Stimulated activated CD8-positive, alpha-beta memory T cell treated with anti-CD3 and anti-CD28 coated beads, Interleukin-4, amount 100 ng/mL, for 1 hour (primary cell): ENCODE results near the gene TUBGCP6.
"Not testable (repeated sequence)": the region's sequence is repeated elsewhere in the genome, so short reads cannot be mapped to it uniquely, and the experiment has no call there.

ENCODE experiments used
- DNase-seq, 2 donors: peaks; one replicate each; pipeline ENCODE4 v3.0.0-alpha.2; 2020; ENCODE audit warnings: low read depth in 2 of 2, low spot score in 1 of 2

Gene TUBGCP6

GRCh38 chr22:50215297-50216054 is 29.3 kb downstream of the TUBGCP6 start:
- DNase-seq: no peak

- no peak for DNase-seq
Observed at GRCh38 chr22:50213263-50213662, 31.6 kb downstream of the TUBGCP6 start.

DNA sequence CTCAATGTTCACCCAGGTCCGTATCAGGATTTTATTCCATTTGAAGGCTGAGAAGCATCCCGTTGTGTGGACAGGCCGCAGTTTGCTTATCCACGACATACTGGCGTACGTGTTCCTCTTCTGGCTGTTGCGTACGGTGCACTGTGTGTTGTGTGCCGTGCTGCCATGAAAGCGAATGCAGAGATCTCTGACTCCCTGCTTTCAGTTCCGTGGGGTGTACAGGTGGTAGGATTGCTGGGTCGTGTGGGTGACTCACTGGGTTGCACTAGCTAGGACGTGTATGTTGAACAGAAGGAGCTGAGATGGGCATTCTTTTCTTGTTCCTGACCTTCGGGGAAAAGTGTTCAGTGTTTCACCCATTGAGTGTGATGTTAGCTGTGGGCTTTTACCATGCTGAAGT is 33.7 kb downstream of the TUBGCP6 start:
- no peak for DNase-seq

DNA sequence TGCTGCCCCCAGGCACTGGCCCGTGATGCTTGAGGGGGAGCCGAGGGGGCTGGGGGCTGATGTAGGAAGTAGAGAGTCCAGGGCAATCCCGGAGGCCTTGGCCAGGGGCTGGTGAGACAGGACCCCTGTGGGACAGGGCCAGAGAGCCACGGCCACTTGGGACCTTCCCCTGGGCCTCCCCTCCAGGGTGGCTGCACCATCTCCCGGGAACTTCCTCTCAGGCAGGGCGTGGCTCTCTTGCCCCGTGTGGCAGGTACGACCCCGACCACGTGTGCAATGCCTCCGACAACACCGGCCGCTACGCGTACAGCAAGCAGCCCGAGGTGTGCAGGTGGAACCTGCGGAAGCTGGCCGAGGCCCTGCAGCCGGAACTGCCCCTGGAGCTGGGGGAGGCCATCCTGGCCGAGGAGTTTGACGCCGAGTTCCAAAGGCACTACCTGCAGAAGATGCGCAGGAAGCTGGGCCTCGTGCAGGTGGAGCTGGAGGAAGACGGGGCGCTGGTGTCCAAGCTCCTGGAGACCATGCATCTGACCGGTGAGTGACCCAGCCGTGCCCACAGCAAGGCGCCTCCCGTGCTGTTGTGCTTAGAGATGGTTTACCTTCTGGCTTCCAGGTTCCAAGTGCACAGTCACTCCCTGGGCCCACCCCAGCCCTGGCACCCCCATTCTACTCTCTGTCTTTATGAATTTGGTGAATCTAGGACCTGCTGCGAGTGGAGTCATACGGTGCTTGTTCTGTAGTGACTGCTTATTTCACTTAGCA is 34.3 kb downstream of the TUBGCP6 start:
- no peak for DNase-seq

GRCh38 chr22:50209893-50210292 is 34.9 kb downstream of the TUBGCP6 start:
- DNase-seq: peak; percentile 36 to 54

DNA sequence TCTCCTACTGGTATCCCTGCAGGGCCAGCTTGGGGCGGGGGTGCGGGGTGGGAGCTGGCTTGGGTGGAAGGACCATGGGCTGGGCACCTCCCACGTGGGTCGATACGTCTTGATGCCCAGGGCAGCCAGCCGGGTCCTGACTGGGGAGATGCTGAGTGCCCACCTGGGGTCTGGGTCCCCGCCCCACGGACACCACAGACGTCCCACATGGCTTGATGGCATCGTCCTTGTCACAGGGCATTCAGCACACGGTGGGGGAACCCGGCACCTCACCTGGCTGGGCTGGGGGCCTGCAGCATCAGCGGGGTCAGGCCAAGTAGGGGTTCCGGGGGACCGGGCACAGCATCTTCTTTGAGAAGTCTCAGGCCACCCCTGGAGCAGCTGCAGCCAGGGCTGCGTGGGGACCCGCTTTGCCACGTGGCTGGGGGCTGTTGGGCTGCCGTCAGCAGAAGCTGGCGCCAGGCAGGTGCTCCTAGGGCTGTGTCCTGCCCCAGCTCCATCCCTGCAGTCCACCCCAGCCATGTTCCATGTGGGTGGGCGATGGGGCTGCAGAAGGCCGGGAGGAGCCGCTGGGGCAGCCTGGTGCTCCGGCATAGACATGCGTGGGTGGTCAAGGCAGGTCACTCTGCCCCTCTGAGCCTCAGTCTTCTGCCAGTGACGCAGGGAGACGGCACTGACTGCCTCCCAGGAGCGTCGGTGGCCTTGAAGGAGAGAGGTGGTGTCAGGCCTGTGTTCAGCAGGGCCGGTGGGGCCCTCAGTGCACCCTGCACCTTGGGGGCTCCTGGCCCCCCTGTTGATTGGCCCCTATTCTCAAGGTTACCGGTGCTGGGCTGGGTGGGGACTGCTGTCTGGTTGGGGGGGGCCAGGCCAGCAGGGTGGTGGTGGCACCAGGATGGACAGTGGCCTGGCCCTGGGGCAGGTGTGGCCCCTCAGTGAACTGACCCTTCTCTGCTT is 35.6 kb downstream of the TUBGCP6 start:
- no peak for DNase-seq

DNA sequence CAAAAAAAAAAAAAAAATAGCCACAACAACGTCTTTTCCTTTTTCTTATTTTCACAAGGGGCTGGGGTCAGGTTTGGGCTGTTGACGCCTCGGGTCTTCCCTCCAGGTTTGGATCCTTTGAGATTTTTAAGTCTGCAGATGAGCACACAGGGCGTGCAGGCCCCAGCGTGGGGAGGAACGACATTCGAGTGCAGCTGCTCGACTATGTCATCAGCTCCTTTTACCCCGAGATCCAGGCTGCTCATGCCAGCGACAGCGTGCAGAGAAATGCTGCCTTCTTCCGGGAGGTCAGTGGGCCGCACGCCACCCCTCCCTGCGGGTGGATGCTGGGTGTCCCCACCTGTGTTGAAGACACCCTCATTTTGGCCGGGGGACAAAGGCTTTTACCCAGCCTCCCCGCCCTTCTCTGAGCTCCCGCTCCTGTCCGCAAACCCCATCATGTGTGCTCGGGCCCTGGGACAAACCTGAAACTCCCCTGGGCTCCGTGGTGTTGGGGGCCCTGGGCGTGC is 36.3 kb downstream of the TUBGCP6 start:
- no peak for DNase-seq

DNA sequence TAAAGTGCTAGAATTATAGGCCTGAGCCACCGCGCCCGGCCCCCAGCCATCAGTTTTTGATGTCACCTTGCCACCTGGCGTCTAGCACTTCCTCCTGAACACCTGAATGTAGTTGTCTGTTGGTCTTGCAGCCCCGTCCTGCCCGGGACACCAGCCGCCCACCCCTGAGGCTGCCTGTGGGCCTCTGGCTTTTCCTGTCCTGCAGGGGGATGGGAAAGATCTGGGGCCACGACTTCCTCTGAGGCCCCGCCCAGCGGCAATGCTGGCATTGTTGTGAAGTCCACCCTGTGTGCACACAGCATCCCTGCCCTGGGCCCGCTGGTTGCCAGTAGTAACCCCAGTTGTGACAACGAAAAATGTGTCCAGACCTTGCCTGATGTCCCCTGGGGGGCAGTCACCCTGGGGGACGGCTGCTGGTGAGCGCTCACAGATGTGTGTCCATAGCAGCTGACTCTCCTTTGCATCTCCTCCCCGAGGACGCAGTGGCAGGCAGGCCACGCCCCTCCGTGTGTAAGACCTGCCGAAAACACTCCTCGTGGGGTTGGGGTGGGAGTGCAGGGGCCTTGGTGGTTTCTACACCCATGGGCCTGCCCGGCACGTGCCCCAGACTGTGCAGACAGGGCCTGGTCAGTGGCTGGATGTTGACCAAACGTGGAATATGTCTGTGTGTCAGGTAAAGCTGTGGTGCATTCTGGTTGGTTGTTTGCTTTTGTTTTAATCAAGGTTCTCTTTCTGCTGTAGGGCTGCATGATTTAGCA is 37.3 kb downstream of the TUBGCP6 start:
- no peak for DNase-seq

GRCh38 chr22:50206599-50206998 is 38.2 kb downstream of the TUBGCP6 start:
- no peak for DNase-seq

GRCh38 chr22:50205781-50206569 is 38.8 kb downstream of the TUBGCP6 start:
- DNase-seq: no peak

- DNase-seq: not testable (repeated sequence)
Observed at GRCh38 chr22:50204998-50205397, 39.8 kb downstream of the TUBGCP6 start.

DNA sequence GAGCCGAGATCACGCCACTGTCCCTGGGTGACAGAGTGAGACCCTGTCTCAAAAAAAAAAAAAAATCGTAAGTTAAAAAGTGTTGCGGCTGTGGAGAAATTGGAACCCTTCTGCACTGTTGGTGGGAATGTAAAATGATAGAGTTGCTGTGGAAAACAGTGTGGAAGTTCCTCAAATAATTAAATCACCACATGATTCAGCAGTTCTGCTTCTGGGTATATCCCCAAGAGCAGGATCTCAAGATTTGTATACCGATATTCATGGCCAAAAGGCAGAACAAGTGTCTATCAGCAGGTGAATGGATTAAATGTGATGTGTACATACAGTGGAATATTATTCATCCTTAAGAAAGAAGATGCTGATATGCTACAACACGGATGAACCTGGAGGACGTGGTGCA is 40.3 kb downstream of the TUBGCP6 start:
- no peak for DNase-seq

DNA sequence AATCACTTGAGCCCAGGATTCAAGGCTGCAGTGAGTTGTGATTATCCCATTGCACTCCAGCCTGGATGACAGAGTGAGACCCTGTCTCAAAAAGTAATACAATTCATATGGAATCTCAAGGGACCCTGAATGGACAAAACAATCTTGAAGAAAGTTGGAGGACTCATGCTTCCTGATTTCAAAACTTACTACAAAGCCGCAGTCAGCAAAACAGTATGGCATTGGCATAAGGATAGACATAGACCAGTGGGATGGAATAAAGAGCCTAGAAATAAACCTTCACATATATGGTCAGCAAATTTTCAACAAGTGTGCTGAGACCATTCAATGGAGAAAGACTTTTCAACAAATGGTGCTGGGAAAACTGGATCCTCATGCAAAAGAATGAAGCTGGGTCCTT is 41.5 kb downstream of the TUBGCP6 start:
- DNase-seq: no peak

DNA sequence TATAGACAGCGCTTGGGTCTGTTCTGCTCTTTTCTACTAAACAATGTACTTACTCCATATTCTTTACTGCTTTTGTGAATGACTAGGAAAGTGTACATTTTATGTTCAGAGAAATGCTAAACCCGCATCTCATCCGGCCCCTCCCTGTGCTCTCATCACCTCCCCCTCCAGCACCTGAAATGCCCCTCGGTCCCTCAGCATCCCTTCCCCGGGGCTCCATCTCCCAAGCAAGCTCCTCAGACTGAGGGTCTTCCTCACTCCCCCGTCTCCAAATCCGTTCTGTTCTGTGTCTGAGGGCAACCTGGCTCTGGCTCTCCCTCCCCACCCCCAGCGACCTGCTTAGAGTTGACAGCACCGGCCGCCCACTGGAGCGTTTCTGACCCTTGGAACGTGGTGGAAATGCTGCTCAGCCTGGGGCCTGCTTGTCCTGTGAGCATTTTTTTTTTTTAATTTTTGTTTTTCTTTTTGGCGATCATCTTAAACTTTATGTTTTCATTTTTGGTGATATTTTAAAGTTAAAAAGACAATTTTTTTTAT is 42.6 kb downstream of the TUBGCP6 start:
- no peak for DNase-seq

DNA sequence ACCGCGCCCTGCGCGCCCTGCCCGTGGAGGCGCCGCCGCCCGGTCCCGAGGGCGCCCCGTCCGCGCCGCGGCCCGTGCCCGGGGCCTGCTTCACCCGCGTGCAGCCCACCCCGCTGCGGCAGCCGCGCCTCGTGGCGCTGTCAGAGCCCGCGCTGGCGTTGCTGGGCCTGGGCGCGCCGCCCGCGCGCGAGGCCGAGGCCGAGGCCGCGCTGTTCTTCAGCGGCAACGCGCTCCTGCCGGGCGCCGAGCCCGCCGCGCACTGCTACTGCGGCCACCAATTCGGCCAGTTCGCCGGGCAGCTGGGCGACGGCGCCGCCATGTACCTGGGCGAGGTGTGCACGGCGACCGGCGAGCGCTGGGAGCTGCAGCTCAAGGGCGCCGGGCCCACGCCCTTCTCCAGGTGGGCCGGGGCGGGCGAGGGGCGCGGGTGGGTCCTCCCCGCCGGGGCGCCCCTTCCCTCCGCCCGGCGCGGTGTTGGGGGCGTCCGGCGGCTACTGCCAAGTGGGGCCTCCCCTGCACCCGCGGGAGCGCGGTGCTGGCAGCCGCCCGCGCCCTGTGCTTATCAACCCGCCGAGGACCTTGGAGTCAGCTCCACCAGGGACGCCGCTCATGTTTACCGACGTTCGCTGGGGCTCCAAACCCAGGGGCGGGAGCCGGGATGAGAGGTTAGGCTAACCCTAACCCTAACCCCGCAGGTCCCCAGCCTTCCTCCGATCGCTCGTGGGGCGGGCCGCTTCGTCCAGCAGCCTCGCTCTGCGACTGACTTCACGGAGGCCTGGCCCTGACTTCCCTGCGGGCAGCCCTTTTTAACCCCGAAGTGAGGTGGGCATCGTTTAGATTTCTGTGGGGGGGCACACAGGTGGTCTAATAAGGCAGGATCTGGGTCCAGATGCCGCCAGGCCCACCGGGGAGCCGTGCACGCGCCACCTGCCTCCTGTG is 43.4 kb downstream of the TUBGCP6 start:
- no peak for DNase-seq

DNA sequence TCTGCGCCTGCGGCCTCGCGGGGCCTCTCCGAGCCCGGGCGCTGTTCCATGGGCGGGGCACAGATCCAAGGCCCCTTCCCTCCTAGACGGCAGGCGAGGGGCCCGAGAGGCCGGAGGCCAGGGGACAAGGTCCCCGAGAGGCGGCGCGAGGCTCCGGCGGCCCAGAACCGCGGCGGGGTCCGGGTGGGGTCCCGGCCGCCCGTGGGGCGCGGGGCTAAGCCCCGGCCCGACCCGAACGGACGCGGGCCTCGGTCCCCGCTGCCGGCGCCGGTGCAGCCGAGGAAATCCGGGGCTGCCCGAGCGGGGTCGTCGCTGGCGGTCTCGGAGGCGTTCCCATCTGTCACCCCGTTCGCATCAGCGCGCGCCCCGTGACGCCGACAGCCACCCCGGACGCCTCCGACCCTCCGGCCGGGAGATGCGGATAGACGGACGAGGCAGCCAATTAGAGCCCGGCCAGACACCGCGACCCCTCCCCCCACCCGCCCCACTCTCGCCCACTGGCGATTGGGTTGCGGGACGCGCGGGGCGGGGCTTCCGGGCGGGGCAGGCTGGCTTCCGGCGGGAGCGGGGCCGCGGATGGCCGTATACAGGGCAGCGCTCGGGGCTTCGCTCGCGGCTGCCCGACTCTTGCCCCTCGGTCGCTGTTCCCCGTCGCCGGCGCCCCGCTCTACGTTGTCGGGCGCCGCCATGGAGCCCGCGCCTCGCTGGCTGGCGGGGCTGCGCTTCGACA is 44.2 kb downstream of the TUBGCP6 start, which contains the start of gene SELENOO:
Gene SELENOO (plus strand): TSS at position 551 of the 730 bp plus-strand sequence. CDS start 26 bp downstream, at position 577.
- peak; percentile 76 to 78 for DNase-seq

GRCh38 chr22:50199829-50200460 is 44.9 kb downstream of the TUBGCP6 start:
- DNase-seq: no peak
